ENCODE data around the gene SLC6A8. TPM values are rescaled to one million over a fixed set of nuclear protein-coding genes. Genes with fewer than 3 reads are reported as not detected.
"Not testable (repeated sequence)": the region's sequence is repeated elsewhere in the genome, so short reads cannot be mapped to it uniquely, and the experiment has no call there.

SLC6A8 gene
- total RNA-seq, 2 experiments from 2014 or later, result 0.39 to 0.58 TPM

DNA sequence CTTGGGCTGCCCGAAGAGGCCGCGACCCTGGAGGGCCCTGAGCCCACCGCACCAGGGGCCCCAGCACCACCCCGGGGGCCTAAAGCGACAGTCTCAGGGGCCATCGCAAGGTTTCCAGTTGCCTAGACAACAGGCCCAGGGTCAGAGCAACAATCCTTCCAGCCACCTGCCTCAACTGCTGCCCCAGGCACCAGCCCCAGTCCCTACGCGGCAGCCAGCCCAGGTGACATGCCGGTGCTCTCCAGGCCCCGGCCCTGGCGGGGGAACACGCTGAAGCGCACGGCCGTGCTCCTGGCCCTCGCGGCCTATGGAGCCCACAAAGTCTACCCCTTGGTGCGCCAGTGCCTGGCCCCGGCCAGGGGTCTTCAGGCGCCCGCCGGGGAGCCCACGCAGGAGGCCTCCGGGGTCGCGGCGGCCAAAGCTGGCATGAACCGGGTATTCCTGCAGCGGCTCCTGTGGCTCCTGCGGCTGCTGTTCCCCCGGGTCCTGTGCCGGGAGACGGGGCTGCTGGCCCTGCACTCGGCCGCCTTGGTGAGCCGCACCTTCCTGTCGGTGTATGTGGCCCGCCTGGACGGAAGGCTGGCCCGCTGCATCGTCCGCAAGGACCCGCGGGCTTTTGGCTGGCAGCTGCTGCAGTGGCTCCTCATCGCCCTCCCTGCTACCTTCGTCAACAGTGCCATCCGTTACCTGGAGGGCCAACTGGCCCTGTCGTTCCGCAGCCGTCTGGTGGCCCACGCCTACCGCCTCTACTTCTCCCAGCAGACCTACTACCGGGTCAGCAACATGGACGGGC is 37.5 kb downstream of the SLC6A8 start:
- no peaks in the 10 kb centered on the region for H3K9me3 Mint-ChIP-seq (ENCODE audit: low read depth)
- ATAC-seq, result no peak
- no peak overlapping the region for H3K27ac Mint-ChIP-seq

DNA sequence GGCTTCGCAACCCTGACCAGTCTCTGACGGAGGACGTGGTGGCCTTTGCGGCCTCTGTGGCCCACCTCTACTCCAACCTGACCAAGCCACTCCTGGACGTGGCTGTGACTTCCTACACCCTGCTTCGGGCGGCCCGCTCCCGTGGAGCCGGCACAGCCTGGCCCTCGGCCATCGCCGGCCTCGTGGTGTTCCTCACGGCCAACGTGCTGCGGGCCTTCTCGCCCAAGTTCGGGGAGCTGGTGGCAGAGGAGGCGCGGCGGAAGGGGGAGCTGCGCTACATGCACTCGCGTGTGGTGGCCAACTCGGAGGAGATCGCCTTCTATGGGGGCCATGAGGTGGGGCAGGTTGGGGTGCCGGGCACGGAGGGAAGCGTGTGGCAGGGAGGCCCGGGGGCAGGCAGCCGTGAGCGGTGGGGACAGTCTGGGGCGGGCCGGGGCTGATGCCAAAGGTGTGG is 38.1 kb downstream of the SLC6A8 start:
- ChIA-PET CTCF (no interaction called here), POLR2A (interaction anchor here (0.6 kb wide), 1 partner anchor 765 kb away, joined by 3 read pairs; the partner anchor contains the start of gene SLC10A3)
- no peaks in the 10 kb centered on the region for H3K9me3 Mint-ChIP-seq (ENCODE audit: low read depth)
- peak overlapping the region; percentile 47 for H3K4me3 Mint-ChIP-seq
- intact Hi-C loops (cut with DNase I, micrococcal nuclease), result loop anchor here in 1 of 2 experiments (10.0 kb wide), 3 partner anchors 369 to 759 kb away; partner anchors contain the start of genes EMD, FLNA, MECP2 and UBL4A
- peaks cover 8% of the 10 kb centered on the region for H3K36me3 Mint-ChIP-seq (ENCODE audit: low read depth)
- ATAC-seq (no peak), DNase-seq (no peak)
- no peak overlapping the region for H3K27ac Mint-ChIP-seq
- H3K4me1 Mint-ChIP-seq, result peaks cover 23% of the 10 kb centered on the region
- no peaks in the 10 kb centered on the region for H3K27me3 Mint-ChIP-seq

More for the DNA sequence above, 37.5 kb downstream of the SLC6A8 start:
- H3K27me3 Mint-ChIP-seq, result no peaks in the 10 kb centered on the region
- DNase-seq, result peak; percentile 49
- CTCF ChIA-PET, result no interaction called here
- peaks cover 20% of the 10 kb centered on the region for H3K4me1 Mint-ChIP-seq
- peaks cover 11% of the 10 kb centered on the region for H3K36me3 Mint-ChIP-seq (ENCODE audit: low read depth)
- intact Hi-C loops (cut with DNase I, micrococcal nuclease), result loop anchor here in 1 of 2 experiments (10.0 kb wide), 3 partner anchors 370 to 760 kb away; partner anchors contain the start of genes EMD, FLNA, MECP2 and UBL4A
- POLR2A ChIA-PET, result no interaction called here
- peak overlapping the region; percentile 64 for H3K4me3 Mint-ChIP-seq

GRCh38 chrX:153726286-153727122 is 38.8 kb downstream of the SLC6A8 start:
- Mint-ChIP-seq H3K27ac (peak overlapping the region; percentile 37), H3K4me3 (peak overlapping the region; percentile 47), H3K9me3 (ENCODE audit: low read depth) (peaks cover 1% of the 10 kb centered on the region), H3K27me3 (no peaks in the 10 kb centered on the region), H3K36me3 (ENCODE audit: low read depth) (peaks cover 12% of the 10 kb centered on the region), H3K4me1 (peaks cover 30% of the 10 kb centered on the region)
- intact Hi-C loops (cut with DNase I, micrococcal nuclease), result loop anchor here in 1 of 2 experiments (10.0 kb wide), 3 partner anchors 368 to 758 kb away; partner anchors contain the start of genes EMD, FLNA, MECP2 and UBL4A
- ChIA-PET POLR2A (interaction anchor here (0.6 to 1.5 kb wide), 2 partner anchors 68 to 764 kb away, joined by 3 read pairs; partner anchors contain the start of genes IDH3G, SLC10A3 and SSR4), CTCF (interaction anchor here (1.1 kb wide), 1 partner anchor 120 kb away, joined by 3 read pairs; no protein-coding TSS in a partner anchor)
- ATAC-seq (peak; percentile 9), DNase-seq (peak; percentile 54)

- CTCF ChIA-PET, result interaction anchor here (0.8 to 1.1 kb wide), 3 partner anchors 119 to 368 kb away, joined by 3 to 4 read pairs (median 4); no protein-coding TSS in a partner anchor
- Mint-ChIP-seq H3K27me3 (no peaks in the 10 kb centered on the region), H3K4me1 (peaks cover 30% of the 10 kb centered on the region), H3K27ac (peak overlapping the region; percentile 37), H3K4me3 (peak overlapping the region; percentile 47), H3K9me3 (ENCODE audit: low read depth) (peaks cover 3% of the 10 kb centered on the region), H3K36me3 (ENCODE audit: low read depth) (peaks cover 13% of the 10 kb centered on the region)
- intact Hi-C loops (cut with DNase I, micrococcal nuclease), result loop anchor here in 1 of 2 experiments (10.0 kb wide), 3 partner anchors 367 to 757 kb away; partner anchors contain the start of genes EMD, FLNA, MECP2 and UBL4A
- DNase-seq (no peak), ATAC-seq (no peak)
- POLR2A ChIA-PET, result interaction anchor here (1.5 kb wide), 1 partner anchor 67 kb away, joined by 3 read pairs; the partner anchor contains the start of genes IDH3G and SSR4
Observed at GRCh38 chrX:153727123-153727931, 39.6 kb downstream of the SLC6A8 start.

DNA sequence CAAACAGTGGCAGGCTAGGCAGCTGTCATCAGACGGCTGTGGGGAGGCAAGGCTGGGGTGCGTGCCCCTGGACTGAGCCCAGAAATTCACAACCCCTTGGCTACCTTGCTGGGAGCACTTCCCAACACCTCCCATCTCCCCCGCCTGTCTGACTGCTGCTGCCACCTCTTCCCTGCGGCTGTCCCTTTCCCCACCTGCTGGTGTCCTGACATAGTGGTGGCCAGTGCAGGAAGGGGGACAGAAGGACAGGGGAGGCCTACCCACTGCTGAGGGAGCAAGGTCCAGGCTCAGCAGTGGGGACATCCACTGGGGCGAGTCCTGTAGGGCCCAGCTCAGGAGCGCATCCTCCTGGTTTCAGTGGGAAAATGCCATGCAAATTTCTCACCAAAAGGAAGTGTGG is 40.4 kb downstream of the SLC6A8 start:
- intact Hi-C loops (cut with DNase I, micrococcal nuclease), result loop anchor here in 1 of 2 experiments (10.0 kb wide), 3 partner anchors 367 to 757 kb away; partner anchors contain the start of genes EMD, FLNA, MECP2 and UBL4A
- Mint-ChIP-seq H3K27me3 (no peaks in the 10 kb centered on the region), H3K4me3 (no peak overlapping the region), H3K36me3 (ENCODE audit: low read depth) (peaks cover 9% of the 10 kb centered on the region), H3K4me1 (peaks cover 25% of the 10 kb centered on the region), H3K27ac (no peak overlapping the region), H3K9me3 (ENCODE audit: low read depth) (peaks cover 3% of the 10 kb centered on the region)
- no peak for ATAC-seq
- CTCF ChIA-PET, result interaction anchor here (1.0 kb wide), 1 partner anchor 245 kb away, joined by 4 read pairs; no protein-coding TSS in a partner anchor
- POLR2A ChIA-PET, result no interaction called here
- DNase-seq, result no peak

GRCh38 chrX:153728951-153729631 is 41.4 kb downstream of the SLC6A8 start:
- H3K4me3 Mint-ChIP-seq, result no peak overlapping the region
- intact Hi-C loops (cut with DNase I, micrococcal nuclease), result loop anchor here in 1 of 2 experiments (10.0 kb wide), 3 partner anchors 366 to 756 kb away; partner anchors contain the start of genes EMD, FLNA, MECP2 and UBL4A
- no peak overlapping the region for H3K27ac Mint-ChIP-seq
- no peak for ATAC-seq
- DNase-seq, result no peak
- no peaks in the 10 kb centered on the region for H3K27me3 Mint-ChIP-seq
- H3K9me3 Mint-ChIP-seq (ENCODE audit: low read depth), result peaks cover 3% of the 10 kb centered on the region
- H3K4me1 Mint-ChIP-seq, result peaks cover 25% of the 10 kb centered on the region
- ChIA-PET POLR2A (no interaction called here), CTCF (no interaction called here)
- peaks cover 9% of the 10 kb centered on the region for H3K36me3 Mint-ChIP-seq (ENCODE audit: low read depth)

- ATAC-seq; POLR2A ChIA-PET; H3K9me3 Mint-ChIP-seq (ENCODE audit: low read depth); CTCF ChIA-PET; intact Hi-C loops (cut with DNase I, micrococcal nuclease); H3K27me3 Mint-ChIP-seq; H3K27ac Mint-ChIP-seq; DNase-seq; H3K4me3 Mint-ChIP-seq: not testable (repeated sequence)
- H3K4me1 Mint-ChIP-seq, result peaks cover 31% of the 10 kb centered on the region
- H3K36me3 Mint-ChIP-seq (ENCODE audit: low read depth), result peaks cover 12% of the 10 kb centered on the region
Observed at GRCh38 chrX:153730115-153730514, 42.4 kb downstream of the SLC6A8 start.

- Mint-ChIP-seq H3K4me1 (peaks cover 34% of the 10 kb centered on the region), H3K4me3 (no peak overlapping the region), H3K27me3 (no peaks in the 10 kb centered on the region), H3K36me3 (ENCODE audit: low read depth) (peaks cover 12% of the 10 kb centered on the region), H3K9me3 (ENCODE audit: low read depth) (peaks cover 3% of the 10 kb centered on the region), H3K27ac (peak overlapping the region; percentile 28)
- ChIA-PET POLR2A (no interaction called here), CTCF (no interaction called here)
- ATAC-seq (peak; percentile 28), DNase-seq (no peak)
- intact Hi-C loops (cut with DNase I, micrococcal nuclease), result no loop called here
Observed at GRCh38 chrX:153731117-153731844, 43.6 kb downstream of the SLC6A8 start.

DNA sequence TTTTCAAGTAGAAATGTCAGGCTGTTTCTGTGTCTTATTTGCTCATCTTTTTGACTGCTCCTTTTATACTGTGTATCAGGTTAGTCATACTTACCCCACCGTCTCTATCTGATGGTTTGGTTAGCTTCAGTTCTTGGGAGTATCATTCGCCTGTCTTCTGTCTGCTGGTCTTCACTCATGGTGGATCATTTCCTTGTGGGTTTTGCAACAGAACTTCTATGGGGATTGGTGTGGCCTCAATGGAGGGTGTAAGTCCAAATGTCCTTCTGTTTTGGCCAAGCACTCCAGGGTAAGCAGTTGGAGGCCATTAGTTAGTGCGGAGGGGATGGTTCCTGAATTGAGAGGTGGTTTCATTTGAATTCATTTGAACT is 44.1 kb downstream of the SLC6A8 start:
- H3K36me3 Mint-ChIP-seq (ENCODE audit: low read depth), result peaks cover 12% of the 10 kb centered on the region
- no peak for ATAC-seq

More for the DNA sequence above, 44.1 kb downstream of the SLC6A8 start:
- POLR2A ChIA-PET, result no interaction called here
- CTCF ChIA-PET, result no interaction called here
- Mint-ChIP-seq H3K27ac (peak overlapping the region; percentile 28), H3K9me3 (ENCODE audit: low read depth) (peaks cover 3% of the 10 kb centered on the region), H3K4me3 (no peak overlapping the region), H3K27me3 (no peaks in the 10 kb centered on the region), H3K4me1 (peaks cover 33% of the 10 kb centered on the region)
- no peak for DNase-seq
- intact Hi-C loops (cut with DNase I, micrococcal nuclease), result no loop called here
